EH (cell line): Measurements from ENCODE around the gene KANSL3.
"Not testable (repeated sequence)": the region's sequence is repeated elsewhere in the genome, so short reads cannot be mapped to it uniquely, and the experiment has no call there.

Experiments
- DNase-seq: peaks from one replicate; pipeline ENCODE4 v3.0.0-alpha.2; 2015; ENCODE audit warnings: low read depth

KANSL3 gene

DNA sequence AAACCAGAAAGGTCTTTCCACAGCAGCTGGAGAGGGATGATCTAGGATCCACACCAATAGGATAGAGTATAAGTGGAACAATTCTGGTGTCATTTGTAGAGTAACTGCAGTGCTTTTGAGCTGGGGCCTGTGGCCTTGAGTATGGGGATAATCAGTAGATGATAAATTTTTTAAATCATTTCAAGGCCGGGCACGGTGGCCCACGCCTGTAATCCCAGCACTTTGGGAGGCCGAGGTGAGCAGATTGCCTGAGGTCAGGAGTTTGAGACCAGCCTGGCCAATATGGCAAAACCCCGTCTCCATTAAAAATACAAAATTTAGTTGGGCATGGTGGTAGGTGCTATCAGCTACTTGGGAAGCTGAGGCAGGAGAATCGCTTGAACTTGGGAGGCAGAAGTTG lies 80.7 kb downstream of the KANSL3 start:
- not testable (repeated sequence) for DNase-seq

DNA sequence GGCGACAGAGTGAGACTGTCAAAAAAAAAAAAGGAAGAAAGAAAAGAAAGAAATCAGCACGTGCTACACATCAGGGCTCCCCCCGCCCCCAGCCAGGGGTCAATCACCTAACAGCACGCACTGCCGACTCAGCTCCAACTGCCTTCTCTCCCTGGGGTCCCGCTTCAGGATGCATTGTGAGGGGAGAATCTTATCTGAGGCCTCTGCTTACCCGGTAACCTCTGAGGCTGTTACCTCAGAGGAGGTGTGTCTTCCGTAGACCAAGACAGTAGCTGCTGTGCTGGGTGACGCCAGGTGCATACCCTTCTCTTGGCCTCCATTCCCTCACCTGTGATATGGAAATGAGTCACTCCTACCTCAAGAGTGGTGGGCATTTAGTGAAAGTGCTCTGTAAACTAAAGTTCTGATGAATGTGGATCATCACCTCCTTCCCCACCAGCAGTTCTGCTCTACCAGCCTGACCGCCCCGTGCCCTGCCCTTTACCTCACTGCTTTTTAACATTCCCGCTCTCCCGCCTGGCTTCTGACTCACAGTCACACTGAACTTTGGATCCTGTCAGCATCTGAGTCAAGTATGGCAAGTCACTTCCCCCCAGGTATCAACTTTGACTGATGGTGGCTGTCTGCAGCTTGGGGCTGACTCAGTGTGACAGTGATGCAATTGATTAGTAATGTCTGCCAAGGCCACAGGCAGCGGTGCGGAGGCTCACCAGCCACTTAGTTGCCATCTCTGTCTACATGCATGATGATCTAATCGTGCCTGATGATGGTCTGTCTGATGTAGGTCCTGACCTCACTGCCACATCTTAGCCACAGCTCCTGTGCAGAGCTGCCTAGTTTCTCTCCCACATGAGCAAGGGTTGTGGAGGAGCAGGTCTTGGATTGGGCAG lies 81.4 kb downstream of the KANSL3 start:
- peak; percentile 72 for DNase-seq

DNA sequence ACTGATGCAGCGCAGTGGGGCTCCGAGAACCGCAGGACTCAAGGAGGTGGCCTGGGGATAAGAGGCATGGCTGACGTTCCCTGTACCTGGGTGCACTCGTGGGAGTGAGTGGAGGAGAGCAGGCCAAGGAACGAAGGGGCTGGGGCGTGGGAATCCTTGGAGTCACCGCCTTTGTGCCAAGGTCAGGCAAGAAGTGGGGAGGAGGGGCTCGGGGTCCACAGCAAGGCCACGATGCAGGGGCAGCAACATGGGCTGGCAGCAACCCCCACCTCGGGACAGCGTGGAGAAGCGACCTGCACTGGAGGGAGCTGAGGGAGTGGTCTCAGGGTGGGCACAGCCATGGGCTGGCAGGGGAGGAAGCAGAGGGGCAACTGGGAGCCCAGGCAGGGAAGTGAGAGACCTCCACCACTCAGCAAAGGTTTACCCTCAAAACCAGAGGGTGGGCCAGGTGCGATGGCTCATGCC lies 82.9 kb downstream of the KANSL3 start:
- DNase-seq = no peak

DNA sequence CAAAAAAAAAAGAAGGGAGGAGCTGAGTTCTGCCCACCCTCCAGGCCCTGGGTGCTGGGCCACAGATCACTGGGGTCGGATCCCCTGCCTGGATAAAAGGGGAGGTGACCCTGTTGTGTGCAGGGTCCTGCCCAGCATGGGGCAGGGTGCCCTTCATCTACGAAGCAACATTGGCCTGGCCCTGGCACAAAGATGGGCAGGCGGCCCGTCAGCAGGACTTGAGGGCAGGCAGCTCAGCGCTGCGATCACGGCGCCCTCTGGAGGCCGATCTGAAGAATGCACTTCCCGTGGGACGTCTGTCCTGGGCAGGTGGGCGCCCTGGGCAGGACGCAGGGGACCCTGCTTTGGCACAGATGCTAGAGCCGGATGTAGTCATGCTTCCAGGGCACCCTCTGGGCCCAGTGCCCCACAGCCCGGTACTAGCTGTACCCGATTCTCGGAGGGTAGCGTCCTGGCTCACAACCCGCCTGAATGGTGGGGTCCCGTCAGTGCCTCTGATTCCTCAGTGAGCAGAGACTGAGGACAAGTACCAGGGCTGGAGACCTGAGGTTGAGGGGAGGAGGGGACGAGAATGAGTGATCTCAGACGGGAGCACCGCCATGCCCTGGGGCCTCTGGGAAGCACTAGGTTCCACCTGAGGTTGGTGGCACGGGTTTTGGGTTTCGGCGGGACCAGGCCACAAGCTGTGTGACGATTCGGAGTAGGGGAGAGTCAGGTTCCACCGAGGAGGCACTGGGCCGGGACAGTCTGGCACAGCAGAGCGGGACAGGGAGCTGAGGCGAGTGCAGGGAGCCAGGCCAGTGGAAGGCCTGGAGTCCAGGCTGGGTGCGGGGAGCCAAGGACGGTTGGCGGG lies 83.6 kb downstream of the KANSL3 start:
- peak; percentile 68 for DNase-seq

DNA sequence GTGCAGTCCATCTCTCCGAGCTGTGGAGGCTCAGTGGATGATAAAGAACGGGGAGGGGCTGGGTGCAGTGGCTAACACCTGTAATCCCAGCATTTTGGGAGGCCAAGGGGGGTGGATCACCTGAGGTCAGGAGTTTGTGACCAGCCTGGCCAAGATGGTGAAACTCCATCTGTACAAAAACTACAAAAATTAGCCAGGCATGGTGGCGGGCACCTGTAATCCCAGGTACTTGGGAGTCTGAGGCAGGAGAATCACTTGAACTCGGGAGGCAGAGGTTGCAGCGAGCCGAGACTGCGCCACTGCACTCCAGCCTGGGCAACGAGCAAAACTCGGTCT lies 84.2 kb downstream of the KANSL3 start:
- DNase-seq = not testable (repeated sequence)

DNA sequence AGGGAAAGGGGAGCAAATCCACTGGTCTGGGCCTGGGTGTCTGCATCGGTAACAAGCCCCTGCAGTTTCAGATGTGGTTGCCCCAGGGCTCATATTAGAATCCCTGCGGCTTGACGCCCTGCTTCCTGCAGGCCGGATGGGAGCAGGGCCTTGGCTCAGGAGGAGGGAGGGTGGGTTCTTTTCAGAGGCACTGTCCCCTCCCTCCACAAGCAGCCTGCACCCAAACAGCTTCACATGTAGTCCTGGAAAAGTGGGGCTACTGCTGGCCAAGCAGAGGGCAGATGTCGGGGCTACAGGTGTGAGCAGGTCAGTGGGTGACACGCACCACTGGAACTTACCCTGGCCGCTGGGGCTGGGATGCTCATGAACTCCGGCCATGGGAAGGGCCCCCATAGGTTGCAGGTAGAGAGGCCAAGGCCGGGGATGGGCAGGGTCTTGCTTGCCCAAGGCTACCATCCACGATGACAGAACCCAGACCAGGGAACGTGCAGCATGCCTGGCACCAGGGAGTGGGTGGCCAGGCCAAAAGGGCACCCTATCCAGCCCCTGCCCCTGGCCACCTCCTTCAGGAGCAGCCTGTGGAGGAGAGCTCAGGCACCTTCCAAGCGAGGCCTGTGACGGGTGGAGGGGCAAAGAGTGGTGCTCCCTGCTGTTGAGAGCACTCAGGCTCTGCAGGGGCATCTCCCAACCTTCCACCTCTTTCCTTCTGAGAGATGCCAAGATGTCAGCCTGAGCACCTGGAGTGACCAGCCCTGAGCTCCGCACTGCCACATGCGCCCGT lies 84.7 kb downstream of the KANSL3 start:
- DNase-seq = no peak

DNA sequence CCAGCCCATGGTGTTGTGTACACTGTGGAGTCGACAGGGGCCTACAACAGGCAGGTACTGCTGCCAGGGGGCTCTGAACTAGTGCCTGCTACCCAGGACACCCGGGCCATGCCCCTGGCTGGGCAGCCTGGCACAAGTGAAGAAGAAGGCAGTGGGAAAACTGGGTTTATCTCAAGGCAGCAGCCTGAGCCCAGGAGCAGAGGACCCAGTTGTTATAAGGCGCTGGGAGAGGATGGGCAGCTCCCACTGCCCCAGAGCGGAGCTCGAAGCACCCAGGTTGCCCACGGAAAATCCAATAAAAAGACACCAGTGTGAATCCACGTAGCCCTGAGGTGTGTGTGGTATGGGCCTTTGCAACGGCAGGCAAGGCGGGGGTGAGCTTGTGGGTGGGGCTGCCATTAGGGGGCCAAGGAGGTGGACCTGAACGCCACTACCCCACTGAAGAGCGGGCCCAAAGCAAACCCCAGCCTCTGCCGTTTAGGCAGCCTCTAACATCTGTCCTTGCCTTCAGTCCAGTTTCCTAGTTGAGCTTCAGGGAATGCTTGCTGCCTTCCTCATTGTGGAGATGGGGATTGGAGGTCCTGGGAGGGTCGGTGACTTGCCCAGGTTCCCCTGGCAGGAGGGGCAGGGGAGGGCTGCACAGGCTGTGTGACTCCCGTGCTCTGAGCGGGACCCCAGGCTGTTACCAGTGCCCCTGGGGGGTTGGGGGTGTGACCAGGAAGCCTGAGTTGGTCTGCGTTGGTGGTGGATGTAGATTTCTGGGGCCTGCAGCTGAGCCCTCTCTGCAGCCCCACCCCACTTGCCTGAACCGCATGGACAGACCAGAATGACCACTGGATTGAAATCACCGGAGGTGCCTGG lies 85.6 kb downstream of the KANSL3 start:
- no peak for DNase-seq

DNA sequence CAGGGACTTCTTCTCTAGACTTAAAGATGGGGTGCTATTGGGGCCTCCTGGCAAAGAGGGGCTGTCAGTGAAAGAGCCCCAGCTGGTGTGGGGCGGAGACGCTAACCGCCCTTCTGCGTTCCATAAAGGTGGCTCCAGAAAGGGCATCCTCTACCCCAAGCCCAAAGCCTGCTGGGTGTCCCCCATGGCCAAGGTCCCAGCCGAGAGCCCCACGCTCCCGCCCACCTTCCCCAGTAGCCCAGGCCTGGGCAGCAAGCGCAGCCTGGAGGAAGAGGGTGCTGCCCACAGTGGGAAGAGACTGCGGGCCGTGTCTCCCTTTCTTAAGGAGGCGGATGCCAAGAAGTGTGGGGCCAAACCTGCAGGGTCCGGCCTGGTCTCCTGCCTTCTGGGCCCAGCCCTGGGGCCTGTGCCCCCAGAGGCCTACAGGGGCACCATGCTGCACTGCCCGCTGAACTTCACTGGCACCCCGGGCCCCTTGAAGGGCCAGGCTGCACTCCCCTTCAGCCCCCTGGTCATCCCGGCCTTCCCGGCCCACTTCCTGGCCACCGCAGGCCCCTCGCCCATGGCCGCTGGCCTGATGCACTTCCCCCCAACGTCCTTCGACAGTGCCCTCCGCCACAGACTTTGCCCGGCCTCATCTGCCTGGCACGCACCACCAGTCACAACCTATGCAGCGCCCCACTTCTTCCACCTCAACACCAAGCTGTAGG lies 86.4 kb downstream of the KANSL3 start:
- DNase-seq = no peak

DNA sequence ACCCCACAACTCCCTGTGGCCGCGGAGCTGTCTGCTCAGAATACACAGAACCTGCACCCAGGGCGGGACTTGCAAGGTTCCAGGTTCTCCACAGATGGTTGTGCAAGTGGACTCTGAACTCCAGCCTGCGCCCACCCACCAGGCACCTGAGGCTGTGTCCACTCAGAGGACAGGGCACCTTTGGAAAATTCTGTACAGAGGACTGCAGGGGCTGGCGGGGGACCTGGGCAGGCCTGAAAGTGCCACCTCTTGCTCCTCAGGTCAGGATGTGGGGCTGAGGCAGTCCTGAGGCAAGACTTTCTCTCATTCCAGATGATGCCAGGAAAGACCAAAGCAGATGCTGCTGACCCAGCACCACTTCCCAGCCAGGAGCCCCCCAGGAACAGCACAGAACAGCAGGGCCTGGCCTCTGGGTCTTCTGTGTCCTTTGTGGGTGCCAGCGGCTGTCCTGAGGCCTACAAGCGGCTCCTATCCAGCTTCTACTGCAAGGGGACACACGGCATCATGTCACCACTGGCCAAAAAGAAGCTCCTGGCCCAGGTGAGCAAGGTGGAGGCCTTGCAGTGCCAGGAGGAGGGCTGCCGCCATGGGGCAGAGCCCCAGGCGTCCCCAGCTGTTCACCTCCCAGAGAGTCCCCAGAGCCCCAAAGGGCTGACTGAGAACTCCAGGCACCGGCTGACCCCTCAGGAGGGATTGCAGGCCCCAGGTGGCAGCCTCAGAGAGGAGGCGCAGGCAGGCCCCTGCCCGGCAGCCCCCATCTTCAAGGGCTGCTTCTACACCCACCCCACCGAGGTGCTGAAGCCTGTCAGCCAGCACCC lies 87.1 kb downstream of the KANSL3 start:
- no peak for DNase-seq

DNA sequence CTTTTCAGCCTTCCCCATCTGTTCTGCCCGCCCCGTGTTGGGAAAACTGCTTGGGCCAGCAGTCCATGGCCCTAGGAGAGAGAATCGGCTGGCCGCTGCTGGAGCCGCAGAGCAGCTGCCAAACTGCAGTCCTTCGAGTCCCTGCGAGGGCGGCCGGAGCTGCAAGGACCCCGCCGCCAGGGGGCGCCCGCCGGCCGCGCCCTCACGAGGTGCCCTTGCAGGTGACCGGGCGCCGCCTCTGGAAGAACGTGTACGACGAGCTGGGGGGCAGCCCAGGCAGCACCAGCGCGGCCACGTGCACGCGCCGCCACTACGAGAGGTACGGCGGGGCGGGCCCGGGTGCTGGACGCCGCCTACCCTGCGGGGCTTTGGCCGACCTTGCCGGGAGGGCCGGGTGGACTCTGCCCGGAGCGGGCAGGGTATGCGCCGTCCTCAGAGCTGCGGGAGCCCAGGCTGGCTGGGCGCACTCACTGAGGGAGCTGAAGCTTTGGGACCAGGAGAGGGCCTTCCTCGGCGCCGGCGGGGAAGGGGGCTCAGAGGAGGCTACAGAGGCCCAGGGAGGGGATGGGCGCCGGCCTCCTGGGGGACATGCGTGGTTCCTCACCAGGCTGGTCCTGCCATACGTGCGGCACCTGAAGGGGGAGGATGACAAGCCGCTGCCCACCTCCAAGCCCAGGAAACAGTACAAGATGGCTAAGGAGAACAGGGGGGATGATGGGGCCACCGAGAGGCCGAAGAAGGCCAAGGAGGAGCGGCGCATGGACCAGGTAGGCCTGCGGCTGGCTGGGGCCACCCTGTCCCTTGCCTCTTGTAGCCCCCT lies 87.9 kb downstream of the KANSL3 start:
- DNase-seq = no peak

DNA sequence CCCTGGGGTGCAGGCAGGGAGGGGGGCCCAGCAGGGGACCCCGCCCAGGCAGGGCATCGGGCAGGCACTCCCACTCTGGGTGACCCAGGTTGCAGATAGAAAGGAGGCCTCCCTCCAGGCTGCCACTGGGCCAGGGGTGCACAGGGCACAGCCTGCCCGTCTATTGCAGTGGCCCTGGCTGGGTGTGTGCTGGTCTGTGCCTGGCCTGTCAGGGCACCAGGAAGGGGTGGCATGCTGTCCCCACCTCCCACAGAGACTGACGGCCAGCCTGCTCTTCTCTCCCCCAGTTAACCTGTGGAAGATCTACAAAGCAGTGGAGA lies 88.7 kb downstream of the KANSL3 start:
- DNase-seq = no peak

DNA sequence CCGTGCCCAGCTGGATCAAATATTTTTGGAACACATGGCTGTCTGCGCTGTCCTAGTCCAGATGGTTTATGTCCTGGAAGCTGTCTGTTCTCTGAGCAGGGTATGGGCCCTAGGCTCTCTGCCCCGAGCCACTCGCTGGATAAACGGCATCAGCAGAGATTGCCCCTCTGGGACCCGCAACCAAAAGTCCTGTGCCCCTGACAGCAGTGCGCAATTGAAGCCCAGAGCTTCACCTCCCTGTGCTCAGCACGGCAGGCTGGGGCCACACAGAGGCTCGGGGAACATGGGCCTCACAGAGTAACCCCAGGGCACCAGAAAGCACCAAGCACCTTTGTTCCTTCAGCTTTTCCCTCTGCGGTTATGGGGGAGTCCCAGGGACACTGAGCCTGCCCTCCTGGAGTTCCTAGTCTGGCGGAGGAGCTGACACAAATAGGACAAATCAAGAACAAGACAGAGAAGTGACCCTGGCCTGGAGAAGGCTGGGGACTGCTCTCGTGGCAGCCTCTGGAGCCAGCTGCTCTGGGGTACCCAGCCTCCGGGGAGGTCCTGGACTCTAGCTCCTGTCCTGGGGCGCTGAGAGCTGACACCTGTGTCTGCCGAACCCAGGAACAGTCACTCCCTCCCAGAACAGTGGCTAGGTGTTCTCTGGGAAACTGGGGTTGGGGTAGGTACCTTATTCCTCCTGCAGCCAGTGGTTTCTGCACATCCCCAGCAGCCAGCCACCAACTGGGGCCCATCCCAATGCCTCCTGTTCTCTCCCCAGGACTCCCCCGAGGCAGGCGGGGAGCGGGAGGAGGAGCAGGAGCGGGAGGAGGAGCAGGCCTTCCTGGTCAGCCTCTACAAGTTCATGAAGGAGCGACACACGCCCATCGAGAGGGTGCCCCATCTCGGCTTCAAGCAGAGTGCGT lies 89.3 kb downstream of the KANSL3 start:
- DNase-seq = no peak

DNA sequence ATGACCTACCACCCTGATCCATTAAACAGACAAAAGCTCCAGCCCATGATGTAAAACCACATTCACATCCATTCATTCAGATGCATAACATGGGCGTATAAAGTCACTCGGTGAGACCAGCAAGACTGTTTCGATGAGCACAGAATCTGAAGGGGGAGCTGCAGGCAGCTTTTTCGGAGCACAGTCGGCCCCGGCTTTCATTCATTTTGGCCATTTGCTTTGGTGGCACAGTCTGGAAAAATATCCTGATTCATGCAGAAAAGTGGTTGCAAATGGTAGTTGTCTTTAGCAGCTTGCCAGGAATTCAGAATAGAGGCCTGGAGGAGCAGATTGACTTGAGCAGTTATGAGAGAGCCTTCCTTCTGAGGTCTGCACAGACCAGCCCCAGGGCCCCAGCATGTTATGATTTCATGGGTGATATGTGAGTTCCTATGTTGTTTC lies 90.4 kb downstream of the KANSL3 start:
- DNase-seq = peak; percentile 71

DNA sequence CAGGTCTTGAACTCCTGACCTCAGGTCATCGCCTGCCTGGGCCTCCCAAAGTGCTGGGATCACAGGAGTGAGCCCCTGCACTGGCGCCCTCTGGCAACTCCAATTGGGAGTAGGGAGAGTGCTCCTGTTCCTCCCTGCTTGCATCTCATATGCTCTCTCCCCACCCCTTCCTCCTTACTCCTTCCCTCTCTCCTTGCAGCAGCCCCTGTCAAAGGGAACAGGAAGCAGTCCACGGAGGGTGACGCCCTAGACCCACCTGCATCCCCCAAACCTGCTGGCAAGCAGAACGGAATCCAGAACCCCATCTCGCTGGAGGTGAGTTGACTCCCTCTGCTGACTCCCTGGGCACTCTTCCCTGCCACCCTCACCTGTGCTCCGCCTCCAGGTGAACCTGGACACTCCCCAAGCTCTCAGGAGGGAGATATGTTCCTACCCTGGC lies 90.9 kb downstream of the KANSL3 start:
- no peak for DNase-seq

DNA sequence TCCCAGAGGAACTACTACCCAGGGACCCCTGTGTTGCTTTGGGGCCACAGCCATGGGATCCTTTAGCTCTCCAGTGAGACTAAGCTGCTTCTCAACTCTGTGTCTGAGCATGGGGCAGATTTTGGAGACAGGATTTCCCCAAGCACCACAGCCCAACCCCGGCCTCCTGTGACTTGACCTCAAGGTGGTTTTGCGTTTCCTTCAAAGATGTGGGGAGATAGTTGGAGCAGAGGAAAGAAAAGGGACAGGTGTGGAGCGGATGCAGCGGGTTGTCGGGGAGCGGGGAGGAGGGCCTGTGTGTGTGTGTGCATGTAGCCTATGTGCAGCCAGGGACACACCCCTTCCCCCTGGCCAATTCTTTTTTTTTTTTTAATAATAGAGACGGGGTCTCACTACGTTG lies 91.3 kb downstream of the KANSL3 start:
- DNase-seq = no peak

DNA sequence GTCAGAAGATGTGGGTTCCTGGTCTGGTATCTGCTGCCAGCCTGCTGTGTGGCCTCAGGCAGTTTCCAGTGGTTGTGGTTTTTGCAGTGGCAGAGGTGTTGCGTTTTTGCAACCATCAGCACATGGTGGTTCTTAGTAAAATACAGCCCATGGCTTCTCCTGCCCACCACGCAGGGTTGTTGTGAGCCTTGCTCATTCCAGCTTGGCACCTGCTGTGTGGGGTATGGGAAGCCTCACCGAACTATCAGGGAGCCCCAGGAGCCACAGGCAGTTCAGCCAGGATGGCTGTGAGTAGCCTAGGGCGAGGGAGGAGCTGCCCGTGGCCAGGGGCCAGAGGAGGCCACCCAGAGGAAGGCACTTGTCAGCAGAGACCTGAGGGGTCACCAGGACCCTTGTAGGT lies 91.8 kb downstream of the KANSL3 start:
- no peak for DNase-seq
